T-helper 17 cell (primary cell): ENCODE measurements around the gene HOPX. TPM values are rescaled to one million over a fixed set of nuclear protein-coding genes. Genes with fewer than 3 reads are reported as not detected.

Experiments
- ATAC-seq: fragments of 150-1000 bp; cut with Tn5 transposase; 2 replicates; pipeline ENCODE4 v1.10.0; 2021; ENCODE audit warnings: mild to moderate bottlenecking, moderate library complexity
- DNase-seq, 3 donors: peaks; one replicate each; pipeline versions ENCODE4 v3.0.0 to v3.0.0-alpha.2; 2020 to 2021
- H3K9me3 ChIP-seq: one replicate; pipeline ENCODE4 v1.7.0; 2013; ENCODE audit warnings: low read length, mild to moderate bottlenecking; ENCODE audit not compliant: control insufficient read depth, poor library complexity, severe bottlenecking
- H3K27ac Mint-ChIP-seq: one replicate; pipeline ENCODE4 v1.8.0; 2022; ENCODE audit warnings: mild to moderate bottlenecking, moderate library complexity, mixed read lengths
- H3K27me3 Mint-ChIP-seq: one replicate; pipeline ENCODE4 v1.8.0; 2022; ENCODE audit warnings: mixed read lengths
- H3K36me3 Mint-ChIP-seq: one replicate; pipeline ENCODE4 v1.8.0; 2022; ENCODE audit warnings: low read depth, mixed read lengths
- H3K4me1 Mint-ChIP-seq: one replicate; pipeline ENCODE4 v1.8.0; 2022; ENCODE audit warnings: mild to moderate bottlenecking, mixed read lengths
- H3K4me3 Mint-ChIP-seq: one replicate; pipeline ENCODE4 v1.8.0; 2022; ENCODE audit warnings: mild to moderate bottlenecking, moderate library complexity, mixed read lengths
- total RNA-seq, 4 donors: library from RNA in 2 of 4; stranded (reverse) in 2 of 4; gene quantifications; one replicate each; pipeline ENCODE4 v1.2.3 and lab custom pipeline; 2022 to 2026

HOPX gene
- total RNA-seq, 2 donors from 2014 or later: 17.6 to 30.7 TPM

DNA sequence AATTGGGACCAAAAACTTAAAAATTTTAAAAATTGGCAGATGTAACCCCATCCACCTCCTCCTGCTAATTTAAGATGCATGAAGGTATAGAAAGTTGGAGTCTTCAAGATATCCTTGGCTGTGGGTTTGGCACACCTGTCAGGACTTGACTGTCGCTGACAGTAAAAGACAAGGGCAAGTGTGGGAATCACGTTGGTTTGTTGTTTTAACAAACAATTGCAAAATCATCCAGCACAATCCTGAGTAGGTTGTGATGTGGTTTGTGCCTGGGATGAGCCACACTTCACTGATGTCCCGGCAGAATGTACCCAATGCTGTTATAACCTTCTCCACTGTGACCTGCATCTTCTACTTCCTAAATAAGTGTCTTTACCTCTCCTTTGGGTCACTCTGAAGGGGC is 24.0 kb downstream of the HOPX start:
- Mint-ChIP-seq H3K4me1 (peaks cover 33% of the 10 kb centered on the region), H3K27me3 (peaks cover 41% of the 10 kb centered on the region), H3K36me3 (peaks cover 3% of the 10 kb centered on the region), H3K4me3 (peak overlapping the region; percentile 98), H3K27ac (peak overlapping the region; percentile 80)
- DNase-seq (no peak), ATAC-seq (no peak)
- no peaks in the 10 kb centered on the region for H3K9me3 ChIP-seq

- peaks cover 41% of the 10 kb centered on the region for H3K4me1 Mint-ChIP-seq
- peak; percentile 77 for ATAC-seq
Measured at GRCh38 chr4:56656346-56656643, 24.8 kb downstream of the HOPX start.

DNA sequence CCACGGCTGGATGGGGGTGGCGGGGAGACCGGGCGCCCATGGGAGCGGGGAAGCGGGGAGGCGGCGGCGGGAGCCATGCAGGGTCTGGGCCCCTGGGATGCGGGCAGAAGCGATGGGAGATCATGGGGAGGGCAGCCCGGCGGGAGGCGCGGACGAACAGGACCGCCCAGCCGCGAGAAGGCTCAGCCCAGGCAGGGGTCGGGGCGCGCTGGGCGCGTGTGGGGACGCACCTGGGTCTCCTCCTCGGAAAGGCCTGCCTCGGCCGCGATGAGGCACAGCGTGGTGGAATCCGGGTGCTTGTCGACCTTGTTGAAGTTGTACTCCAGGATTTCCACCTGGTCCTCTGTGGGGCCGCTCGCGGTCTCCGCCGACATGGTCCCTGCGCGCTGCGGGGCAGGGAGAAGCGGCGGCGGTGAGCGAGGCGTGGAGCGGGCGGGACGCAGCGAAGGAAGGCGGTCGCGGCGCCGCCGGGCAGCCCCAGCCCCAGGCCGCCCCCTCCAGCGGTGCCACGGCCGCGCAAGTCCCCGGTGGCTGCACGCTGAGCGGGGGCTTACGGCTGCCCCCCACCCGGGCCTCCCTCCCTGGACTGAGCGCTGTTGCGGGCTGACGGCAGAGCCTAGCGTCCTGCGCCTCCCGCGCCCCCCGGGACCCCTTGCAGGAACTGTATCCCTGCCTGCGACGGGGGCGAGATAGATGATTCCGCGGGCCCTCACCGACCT is 25.3 kb downstream of the HOPX start:
- H3K9me3 ChIP-seq: no peaks in the 10 kb centered on the region
- H3K27ac Mint-ChIP-seq: peak overlapping the region; percentile 86
- peak overlapping the region; percentile 98 for H3K4me3 Mint-ChIP-seq
- peaks cover 45% of the 10 kb centered on the region for H3K4me1 Mint-ChIP-seq
- DNase-seq: peak in 1 of 3 donors; percentile 13
- ATAC-seq: peak; percentile 58
- peaks cover 34% of the 10 kb centered on the region for H3K27me3 Mint-ChIP-seq
- H3K36me3 Mint-ChIP-seq: peaks cover 3% of the 10 kb centered on the region

More at GRCh38 chr4:56656346-56656643, 24.8 kb downstream of the HOPX start:
- peak in 1 of 3 donors; percentile 17 for DNase-seq
- Mint-ChIP-seq H3K27ac (peak overlapping the region; percentile 80), H3K36me3 (peaks cover 3% of the 10 kb centered on the region), H3K27me3 (peaks cover 34% of the 10 kb centered on the region), H3K4me3 (peak overlapping the region; percentile 98)
- H3K9me3 ChIP-seq: no peaks in the 10 kb centered on the region

DNA sequence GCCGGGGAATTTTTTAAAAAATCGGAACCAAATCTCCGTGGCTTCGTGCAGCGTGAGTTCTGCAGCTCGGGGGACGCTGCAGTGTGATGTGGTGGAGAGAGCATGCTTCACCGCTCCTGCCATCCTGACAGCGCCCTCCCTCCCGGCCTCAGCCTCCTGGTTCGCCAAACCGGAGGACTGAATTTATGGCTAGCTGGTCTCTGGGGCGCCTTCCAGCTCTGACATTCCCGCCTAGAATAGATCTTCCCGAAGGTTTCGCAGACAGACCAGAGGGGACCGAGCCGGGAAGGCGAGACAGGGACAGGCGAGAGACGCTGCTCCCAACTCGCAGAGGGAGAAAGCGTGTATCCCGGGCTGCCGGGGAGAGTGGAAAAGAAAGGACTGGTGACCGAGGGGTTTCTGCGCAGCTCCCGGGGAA is 25.9 kb downstream of the HOPX start:
- no peaks in the 10 kb centered on the region for H3K9me3 ChIP-seq
- DNase-seq (no peak), ATAC-seq (no peak)
- Mint-ChIP-seq H3K27ac (peak overlapping the region; percentile 86), H3K4me3 (peak overlapping the region; percentile 98), H3K36me3 (peaks cover 3% of the 10 kb centered on the region), H3K4me1 (peaks cover 51% of the 10 kb centered on the region), H3K27me3 (peaks cover 34% of the 10 kb centered on the region)

DNA sequence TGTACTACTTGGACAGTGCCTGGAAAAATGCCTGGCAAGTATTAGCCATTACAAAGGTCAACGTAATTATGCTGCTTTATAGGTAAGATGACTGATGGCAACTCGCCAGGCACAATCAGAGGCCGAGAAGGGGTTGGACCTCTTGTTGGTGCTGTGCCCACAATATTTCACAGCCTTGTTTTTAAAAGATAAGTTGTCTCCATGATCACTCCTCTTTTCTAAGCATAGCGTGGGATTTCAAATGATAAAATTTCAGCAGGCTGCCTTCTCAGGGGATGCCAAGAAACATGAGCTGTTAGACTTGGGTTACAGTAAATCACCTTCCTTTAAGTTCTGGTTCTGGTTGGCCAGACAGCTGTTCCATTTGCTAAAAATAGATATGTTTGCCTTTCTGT is 26.9 kb downstream of the HOPX start:
- no peaks in the 10 kb centered on the region for H3K9me3 ChIP-seq
- Mint-ChIP-seq H3K4me1 (peaks cover 59% of the 10 kb centered on the region), H3K4me3 (peak overlapping the region; percentile 98), H3K27ac (peak overlapping the region; percentile 86), H3K36me3 (peaks cover 3% of the 10 kb centered on the region), H3K27me3 (peaks cover 32% of the 10 kb centered on the region)
- DNase-seq: no peak
- ATAC-seq: no peak

- no peaks in the 10 kb centered on the region for H3K9me3 ChIP-seq
- Mint-ChIP-seq H3K27ac (peak overlapping the region; percentile 93), H3K36me3 (peaks cover 3% of the 10 kb centered on the region), H3K4me3 (peak overlapping the region; percentile 98), H3K27me3 (peaks cover 29% of the 10 kb centered on the region), H3K4me1 (peaks cover 59% of the 10 kb centered on the region)
- no peak for DNase-seq
- ATAC-seq: peak; percentile 26
Measured at GRCh38 chr4:56653461-56654237, 27.4 kb downstream of the HOPX start.

DNA sequence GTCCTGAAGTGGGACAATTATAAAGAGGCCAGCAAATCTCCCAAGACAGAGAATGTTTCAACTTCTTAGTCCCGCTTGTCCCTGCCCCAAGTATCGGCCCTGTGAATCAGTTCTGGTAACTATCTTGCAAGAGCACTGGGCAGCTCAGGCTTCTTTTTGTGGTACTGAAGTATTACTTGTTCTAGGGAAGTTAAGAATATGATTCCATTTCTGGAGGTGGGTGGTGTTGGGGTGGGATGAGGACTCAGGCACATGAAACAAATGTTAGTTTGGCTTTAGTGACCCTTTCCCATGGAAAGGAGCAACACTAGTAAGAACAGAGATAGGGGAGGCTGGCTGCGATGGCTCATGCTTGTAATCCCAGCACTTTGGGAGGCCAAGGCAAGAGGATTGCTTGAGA is 28.9 kb downstream of the HOPX start:
- Mint-ChIP-seq H3K27ac (peak overlapping the region; percentile 93), H3K4me1 (peaks cover 56% of the 10 kb centered on the region), H3K4me3 (no peak overlapping the region), H3K27me3 (peaks cover 16% of the 10 kb centered on the region), H3K36me3 (peaks cover 3% of the 10 kb centered on the region)
- ATAC-seq (no peak), DNase-seq (no peak)
- H3K9me3 ChIP-seq: no peaks in the 10 kb centered on the region

- DNase-seq: no peak
- H3K9me3 ChIP-seq: no peaks in the 10 kb centered on the region
- Mint-ChIP-seq H3K4me1 (peaks cover 51% of the 10 kb centered on the region), H3K4me3 (no peak overlapping the region), H3K36me3 (peaks cover 3% of the 10 kb centered on the region), H3K27me3 (peaks cover 9% of the 10 kb centered on the region), H3K27ac (peak overlapping the region; percentile 93)
- no peak for ATAC-seq
Measured at GRCh38 chr4:56651056-56651350, 30.1 kb downstream of the HOPX start.

DNA sequence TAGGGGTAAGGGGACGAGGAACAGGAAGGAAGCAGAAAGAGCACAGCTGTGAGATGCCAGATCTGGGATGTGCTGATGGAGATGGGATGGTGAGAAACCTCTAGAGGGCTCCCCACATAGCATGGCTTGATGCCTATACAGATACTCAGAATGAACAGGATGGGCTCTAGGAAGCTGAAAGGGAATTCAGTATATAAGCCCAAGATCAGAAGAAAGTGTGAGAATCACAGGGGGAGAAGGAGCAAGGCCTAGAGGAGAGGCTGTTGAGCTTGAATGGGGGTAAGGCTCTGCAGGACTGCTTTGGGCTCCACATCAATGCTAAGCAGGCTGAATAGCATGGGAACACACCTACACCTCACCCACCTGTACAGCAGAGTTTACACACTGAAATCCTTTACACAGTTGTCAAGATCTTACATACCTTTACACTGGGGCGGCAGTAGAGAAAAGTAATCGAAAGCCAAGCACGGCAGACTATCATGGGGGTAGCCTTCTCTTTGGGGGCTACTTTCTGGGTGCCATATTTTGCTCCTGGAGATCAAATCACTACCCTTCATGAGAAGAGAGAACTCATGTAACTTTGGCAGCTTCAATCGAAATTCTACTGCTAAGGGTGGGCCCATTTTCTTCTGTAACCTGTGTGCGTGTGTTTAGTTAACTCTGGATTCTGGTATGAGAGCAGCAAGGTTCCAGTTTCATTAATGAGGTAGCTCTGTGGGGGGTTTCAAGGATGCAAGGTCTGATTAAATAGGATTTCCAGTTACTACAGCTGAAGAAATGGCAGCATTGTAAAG is 30.6 kb downstream of the HOPX start:
- no peaks in the 10 kb centered on the region for H3K9me3 ChIP-seq
- ATAC-seq: no peak
- H3K27ac Mint-ChIP-seq: peak overlapping the region; percentile 93
- DNase-seq: no peak
- H3K4me1 Mint-ChIP-seq: peaks cover 51% of the 10 kb centered on the region
- peaks cover 3% of the 10 kb centered on the region for H3K36me3 Mint-ChIP-seq
- peak overlapping the region; percentile 63 for H3K4me3 Mint-ChIP-seq
- peaks cover 9% of the 10 kb centered on the region for H3K27me3 Mint-ChIP-seq

DNA sequence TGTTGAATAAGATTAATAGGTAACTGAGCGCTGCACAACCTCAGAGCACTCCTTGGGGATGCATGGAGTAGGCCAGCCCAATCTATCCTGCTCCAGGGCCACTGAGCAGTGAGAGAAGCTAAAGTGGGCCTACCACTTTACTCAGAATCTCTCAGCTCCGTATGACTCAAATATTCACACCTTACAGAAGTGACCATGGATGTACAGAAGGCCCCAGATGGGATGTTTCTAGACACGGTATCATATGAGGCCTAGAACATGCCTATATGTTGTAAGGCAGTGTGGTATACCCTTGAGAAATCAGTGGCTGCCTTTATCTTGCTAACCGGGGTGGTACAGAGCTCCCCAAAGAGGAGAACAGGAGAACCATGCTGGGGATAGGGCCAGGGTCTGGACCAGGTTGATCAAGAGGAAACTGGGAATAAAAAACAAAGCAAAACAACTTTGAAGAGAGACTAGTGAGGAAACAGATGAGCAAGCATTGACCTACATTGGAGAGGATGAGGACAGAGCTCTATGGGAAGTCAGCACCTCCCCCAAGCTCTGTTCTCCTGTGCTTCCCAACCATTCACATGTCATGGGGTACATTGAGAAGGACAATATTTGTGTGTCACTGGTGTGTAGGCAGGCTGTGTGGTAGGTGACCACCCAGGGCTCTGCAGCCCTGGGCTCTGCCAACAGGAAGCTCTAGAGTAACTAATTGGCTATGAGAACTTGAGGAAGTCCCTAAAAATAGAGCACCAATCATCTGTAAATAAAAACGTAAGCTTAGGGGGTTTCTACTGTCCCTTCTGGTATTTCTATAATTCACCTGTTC is 31.4 kb downstream of the HOPX start:
- Mint-ChIP-seq H3K4me3 (peak overlapping the region; percentile 63), H3K36me3 (no peaks in the 10 kb centered on the region), H3K27ac (peak overlapping the region; percentile 93), H3K4me1 (peaks cover 45% of the 10 kb centered on the region), H3K27me3 (peaks cover 2% of the 10 kb centered on the region)
- peak; percentile 70 for ATAC-seq
- H3K9me3 ChIP-seq: no peaks in the 10 kb centered on the region
- no peak for DNase-seq

GRCh38 chr4:56648824-56649151 is 32.3 kb downstream of the HOPX start:
- H3K4me1 Mint-ChIP-seq: peaks cover 36% of the 10 kb centered on the region
- H3K27ac Mint-ChIP-seq: peak overlapping the region; percentile 93
- ATAC-seq: no peak

GRCh38 chr4:56648021-56648823 is 32.9 kb downstream of the HOPX start:
- no peak for DNase-seq
- no peaks in the 10 kb centered on the region for H3K36me3 Mint-ChIP-seq
- no peak for ATAC-seq
- no peak overlapping the region for H3K4me3 Mint-ChIP-seq
- H3K27me3 Mint-ChIP-seq: peaks cover 1% of the 10 kb centered on the region
- H3K9me3 ChIP-seq: no peaks in the 10 kb centered on the region
- peaks cover 31% of the 10 kb centered on the region for H3K4me1 Mint-ChIP-seq
- H3K27ac Mint-ChIP-seq: no peak overlapping the region

More at GRCh38 chr4:56648824-56649151, 32.3 kb downstream of the HOPX start:
- H3K9me3 ChIP-seq: no peaks in the 10 kb centered on the region
- no peaks in the 10 kb centered on the region for H3K27me3 Mint-ChIP-seq
- DNase-seq: no peak
- no peak overlapping the region for H3K4me3 Mint-ChIP-seq
- H3K36me3 Mint-ChIP-seq: no peaks in the 10 kb centered on the region
